G401.6 (cell line): Measurements from ENCODE around the gene TBC1D5.

ENCODE experiments used
- FAIRE-seq: peaks from 2 replicates; lab custom pipeline; 2012; peaks lifted over from hg19 to GRCh38; lab: Jason Lieb, UNC

The TBC1D5 gene

DNA sequence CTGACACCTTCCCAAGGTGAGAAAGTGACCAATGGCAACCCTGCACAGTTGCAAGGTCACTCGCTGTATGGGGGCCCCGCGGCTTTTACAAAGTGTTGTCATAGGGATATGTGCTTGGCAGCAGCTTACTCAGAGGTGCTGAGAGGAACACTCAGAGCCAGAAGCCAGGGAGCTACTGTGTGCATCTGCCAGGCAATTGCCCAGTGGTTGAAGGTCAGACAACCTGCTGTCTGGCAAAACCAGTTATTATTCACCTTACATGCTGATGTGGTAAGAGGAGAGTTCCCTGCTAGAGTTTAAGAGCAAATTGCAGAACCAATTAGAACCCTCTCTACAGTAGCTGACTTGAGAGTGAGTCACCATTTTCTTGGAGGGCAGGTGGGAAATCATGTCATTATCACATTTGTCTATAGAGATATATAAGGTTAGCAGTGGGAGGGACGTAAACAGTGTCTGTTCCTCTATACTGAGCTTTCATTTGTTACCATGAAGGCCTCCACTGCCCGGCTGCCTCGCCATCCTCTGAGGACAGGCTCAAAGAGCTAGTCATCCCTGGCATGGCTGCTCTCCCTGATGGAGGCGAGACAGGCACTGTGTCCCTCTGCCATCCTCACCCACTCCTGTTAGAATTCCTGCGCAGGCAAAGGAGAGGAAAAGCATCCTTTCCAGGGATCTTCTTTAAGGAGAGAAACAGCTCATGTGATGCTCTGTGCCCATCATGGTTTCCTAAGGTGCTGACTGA lies 583.3 kb downstream of the TBC1D5 start:
- FAIRE-seq: no peak

DNA sequence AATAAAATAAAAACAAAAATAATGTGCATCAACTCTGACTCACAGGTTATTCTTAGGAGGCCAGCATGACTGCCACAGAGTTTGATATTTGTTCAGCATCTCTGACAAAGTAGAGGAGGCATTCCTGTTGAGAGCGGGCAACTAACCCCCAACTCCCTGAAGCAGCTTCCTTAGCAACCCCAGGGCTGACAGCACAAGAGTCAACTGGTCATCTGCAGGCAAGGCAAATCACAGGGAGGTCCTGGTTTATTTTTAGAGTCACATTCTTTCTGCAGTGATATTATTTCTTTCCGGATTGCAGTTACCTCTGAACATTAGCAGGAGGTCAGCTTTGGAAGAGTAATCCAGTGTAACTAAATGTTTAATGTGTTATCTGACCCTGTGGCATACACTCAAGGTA lies 584.7 kb downstream of the TBC1D5 start:
- FAIRE-seq: no peak

DNA sequence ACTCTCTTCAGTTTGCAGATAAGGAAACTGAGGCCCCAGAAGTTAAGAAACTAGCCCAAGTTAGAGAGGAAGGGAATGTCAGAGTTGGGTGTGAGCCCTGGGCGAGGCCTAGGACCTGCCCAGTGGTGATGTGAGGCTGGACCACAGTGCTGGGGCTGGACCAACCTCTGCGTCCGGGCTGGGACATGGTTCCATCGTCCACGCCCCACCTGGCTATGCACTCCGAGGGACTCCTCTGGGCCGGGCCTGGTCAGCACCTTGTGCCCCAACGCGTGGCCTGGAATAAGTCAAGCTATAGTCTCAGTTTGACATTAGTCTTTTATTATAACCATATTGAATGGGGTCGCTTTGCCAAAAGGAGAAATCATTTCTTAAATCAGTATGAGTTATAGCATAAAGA lies 585.6 kb downstream of the TBC1D5 start:
- no peak for FAIRE-seq

DNA sequence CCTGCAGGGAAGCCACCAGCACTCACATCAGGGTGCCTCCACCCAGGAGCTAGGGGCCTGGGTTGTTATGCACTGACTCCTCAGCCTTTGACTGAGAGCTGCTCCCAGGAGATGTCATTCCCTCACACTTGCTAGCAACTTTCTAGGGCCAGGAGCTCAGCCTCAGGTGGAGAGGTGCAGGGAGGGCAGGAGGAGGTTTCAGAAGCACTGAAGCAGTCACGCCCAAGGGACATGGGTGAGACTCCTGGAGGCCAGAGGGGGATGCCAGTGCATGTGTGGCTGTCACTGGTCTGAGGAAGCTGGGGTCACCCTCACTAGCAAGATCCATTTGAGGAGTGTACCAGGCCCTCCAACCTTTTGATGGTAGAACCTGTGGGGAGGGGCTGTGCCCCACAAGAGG lies 586.5 kb downstream of the TBC1D5 start:
- FAIRE-seq: no peak

- FAIRE-seq: no peak
Measured at GRCh38 chr3:17154941-17155340, 587.5 kb downstream of the TBC1D5 start.

- FAIRE-seq: no peak
Measured at GRCh38 chr3:17154221-17154620, 588.2 kb downstream of the TBC1D5 start.

DNA sequence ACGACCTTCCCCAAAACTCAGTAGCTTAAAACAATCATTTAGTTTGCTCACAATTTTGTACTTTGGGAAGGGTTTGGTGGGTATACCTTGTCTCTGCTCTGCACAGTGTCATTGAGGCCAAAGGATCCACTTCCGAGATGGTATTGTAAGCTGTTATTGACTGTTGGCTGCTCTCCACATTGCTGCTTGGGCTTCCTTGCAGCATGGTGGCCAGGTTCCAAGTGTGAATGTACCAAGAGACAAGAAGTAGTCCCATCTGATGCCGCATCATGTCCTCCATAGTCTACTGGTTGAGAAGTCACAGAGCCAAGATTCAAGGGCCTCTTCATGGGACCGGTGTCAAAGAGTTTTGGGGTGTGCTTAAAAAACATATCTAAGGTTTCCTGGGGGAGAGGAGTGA lies 589.2 kb downstream of the TBC1D5 start:
- no peak for FAIRE-seq

DNA sequence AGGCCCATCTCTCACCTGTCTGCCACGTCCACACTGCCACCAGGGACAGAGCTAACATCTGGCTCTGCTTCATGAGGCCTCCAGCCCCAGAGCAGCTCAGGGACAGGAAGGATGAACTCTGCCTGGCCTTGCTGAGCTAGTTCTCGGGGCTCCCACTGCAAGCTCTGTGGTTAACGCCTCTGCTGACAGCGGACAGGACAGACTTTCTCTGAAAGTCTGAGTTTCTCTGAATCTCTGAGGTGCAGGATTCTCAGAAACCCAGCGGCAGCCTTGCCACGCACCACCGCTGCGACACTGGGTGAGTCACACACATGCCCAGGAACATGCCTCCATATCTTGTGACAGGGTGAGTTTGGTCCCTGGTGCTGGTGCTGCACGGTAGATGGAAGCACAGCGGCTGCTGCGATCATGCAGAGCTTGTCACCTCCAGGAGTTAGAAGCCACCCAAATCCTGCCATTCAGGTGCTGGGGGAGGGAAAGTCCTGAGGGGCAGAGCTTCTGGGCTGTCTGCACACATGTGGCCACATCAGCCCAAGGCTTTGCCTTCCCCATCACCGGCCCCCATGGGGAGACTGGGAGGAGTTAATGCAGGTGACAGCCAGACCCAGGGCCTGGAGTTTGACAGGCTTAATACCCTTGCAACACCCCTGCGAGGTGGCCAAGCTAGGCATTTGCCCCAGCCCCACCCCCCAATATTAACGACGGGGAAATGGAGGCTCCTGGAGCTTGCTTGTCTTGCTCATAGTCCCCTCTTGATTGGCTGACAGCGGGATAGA lies 590.6 kb downstream of the TBC1D5 start:
- no peak for FAIRE-seq

DNA sequence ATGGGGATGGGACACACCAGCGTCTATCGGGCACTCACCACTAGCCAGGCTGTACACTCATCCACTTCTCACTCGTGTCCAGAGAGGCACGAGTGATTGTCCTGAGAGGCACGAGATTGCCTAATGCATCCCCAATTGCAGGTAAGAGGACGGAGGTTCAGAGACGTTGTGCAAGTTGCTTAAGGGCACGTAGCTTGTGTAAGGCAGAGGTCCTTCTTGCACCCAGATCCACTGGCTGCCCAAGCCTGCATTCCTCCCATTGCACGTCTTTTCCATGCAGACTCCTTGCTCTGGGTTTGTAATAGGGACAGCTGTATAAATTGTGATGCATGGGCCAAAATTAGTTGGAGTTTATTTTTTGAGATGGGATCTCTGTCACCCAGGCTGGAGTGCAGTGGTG lies 593.4 kb downstream of the TBC1D5 start:
- no peak for FAIRE-seq

DNA sequence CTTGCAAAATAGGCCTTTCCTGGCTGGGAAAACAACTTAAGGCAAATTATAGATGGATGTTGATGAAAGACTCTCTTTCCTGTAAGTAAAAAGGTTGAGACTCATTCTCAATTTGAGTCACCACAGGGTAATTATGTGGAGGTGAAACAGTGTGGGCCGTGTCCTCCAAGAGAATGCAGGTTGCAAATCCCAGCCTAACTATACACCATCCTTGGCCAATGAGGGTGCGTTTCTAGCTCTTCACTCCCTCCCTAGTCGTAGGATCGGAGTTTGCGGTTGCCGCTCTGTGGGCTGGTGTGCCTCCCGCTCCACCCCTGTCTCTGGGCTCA lies 597.8 kb downstream of the TBC1D5 start:
- no peak for FAIRE-seq

GRCh38 chr3:17143893-17144664 lies 598.4 kb downstream of the TBC1D5 start:
- no peak for FAIRE-seq

DNA sequence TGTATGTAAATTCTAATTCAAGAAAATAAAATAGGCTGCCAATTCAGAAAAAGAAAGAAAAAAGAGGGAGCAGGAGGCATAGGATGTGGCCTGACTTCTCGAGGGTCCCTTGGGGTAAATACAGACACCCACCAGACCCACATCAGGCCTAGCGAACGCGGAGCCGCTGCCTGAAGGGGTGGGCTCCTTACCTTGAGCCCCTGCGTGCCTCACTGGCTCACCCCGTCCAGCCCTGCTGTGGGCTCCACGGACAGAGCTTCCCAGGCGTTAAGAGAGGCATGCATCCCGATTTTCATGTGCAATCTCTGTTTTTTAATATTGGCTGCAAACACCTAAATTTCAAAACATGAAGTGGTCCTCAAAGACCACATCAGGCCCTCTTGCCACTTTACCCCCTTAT lies 599.9 kb downstream of the TBC1D5 start:
- FAIRE-seq: no peak

DNA sequence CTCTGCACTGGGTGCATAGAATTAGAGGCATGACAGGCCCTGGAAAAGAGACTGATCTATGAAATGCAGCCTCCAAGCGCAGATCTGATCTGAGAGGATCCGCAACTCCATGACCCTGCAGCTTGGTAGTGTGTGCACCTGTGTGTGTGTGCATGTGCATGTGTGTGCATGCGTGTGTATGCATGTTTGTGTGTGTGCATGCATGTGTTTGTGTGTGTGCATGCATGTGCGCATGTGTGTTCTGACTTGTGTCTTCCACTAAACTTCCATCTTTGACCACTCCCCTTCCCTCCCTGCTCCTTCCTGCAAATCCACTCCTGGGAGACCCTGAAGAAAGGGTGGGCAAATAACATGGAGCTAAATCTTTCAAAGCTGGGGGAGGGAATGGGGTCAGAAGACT lies 600.7 kb downstream of the TBC1D5 start:
- FAIRE-seq: no peak

GRCh38 chr3:17140670-17141505 lies 601.5 kb downstream of the TBC1D5 start:
- FAIRE-seq: no peak

GRCh38 chr3:17138246-17139039 lies 604.0 kb downstream of the TBC1D5 start:
- FAIRE-seq: no peak

- FAIRE-seq: no peak
Measured at GRCh38 chr3:17137321-17137826, 605.1 kb downstream of the TBC1D5 start.

DNA sequence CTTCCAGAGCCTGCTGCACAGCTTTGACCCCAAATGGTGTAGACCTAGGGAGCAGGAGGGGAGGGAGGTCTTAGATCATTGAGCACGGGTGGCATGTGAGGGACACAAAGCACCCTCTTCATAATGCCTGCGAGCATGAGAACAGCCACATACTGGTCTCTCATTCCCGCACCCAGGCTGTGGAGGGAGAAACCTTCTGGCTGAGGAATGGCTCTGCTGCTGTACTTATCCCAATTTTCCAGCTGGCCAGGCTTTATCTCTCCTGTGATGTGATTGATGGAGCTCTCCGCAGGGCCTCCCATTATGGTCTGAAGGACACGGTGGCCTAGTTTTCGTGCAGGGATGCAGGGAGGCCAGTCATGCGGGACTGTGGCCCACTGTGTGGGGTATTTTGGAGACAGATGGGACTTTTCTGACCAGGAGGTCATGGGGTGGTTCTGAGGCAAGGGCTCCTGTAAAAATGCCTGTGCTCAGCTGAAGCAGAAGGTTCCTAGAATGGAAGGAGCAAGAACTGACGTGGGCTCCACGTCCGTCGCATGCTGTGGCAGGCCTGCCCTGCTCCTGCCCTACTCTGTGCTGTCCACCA lies 606.2 kb downstream of the TBC1D5 start:
- FAIRE-seq: no peak

GRCh38 chr3:17135696-17136095 lies 606.7 kb downstream of the TBC1D5 start:
- FAIRE-seq: no peak

DNA sequence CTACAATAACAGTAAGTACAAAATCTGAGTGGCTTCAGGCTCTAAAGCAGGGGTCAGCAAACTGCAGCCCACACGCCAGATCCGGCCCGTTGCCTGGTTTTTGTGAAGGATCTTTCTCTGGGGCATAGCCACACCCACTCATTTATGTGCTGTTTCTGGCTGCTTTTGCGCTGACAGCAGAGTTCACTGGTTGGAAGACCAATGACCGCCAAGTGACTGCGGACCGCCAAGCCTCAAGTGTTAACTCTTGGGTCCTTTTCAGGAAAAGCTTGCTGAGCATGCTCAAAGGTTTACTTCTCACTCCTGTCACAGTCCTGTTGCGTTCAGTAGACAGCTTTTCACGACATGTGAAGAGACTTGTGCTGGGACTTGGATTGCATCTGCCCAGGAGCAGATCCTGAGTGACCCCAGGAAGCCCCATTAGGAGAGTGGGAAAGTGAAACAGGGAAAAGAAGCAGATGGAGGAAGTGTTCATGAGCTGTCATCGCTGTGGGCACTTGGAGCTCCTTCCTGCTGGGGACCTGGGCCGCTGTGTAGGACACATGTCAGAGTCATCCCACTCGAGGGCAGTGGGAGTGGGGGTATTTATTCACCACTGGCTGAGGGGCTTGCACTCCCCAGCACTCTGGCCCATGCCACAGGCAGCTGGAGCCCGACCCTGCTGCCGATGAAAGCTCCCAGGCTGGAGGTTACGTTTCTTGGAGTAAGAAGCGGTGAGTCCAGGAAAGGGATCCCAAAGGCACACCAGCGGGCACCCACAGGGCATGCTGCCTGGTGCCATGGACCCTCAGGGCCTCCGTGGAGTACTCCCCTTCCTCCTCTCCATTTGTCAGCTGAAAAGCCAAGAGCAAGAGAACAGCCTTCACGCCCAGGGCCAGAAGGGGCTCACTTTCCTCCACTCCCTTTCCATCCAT lies 608.5 kb downstream of the TBC1D5 start:
- no peak for FAIRE-seq
